Measurements from ENCODE around the gene ATAD3A.
"Not testable (repeated sequence)": the region's sequence is repeated elsewhere in the genome, so short reads cannot be mapped to it uniquely, and the experiment has no call there.

ATAD3A gene

DNA sequence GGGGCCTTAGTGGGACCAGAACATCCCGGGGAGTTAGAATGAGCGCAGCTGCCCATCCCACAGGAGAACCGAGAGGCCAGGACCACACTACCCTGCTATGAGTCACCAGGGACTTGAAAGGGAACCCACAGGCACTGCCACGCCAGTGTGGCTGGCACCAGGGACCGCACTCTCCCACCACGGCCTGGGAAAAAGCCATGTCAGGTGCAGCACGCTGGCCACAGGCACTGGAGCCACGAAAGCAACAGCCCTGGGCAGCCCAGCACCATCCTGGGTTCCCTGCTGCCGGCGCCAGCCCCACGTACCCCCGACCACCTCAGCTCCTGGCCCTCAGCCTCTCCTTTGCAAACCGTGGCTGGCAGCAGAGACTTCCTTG lies 42.6 kb downstream of the ATAD3A start:
- Histone ChIP-seq H3K4me3 (ENCODE audit: low read depth in 1 of 2, low read length in 2 of 2) (no peak overlapping the region), H3K27ac (ENCODE audit: low read depth, low read length) (no peak overlapping the region), H3K27me3 (ENCODE audit: control insufficient read depth in 1 of 2, insufficient read depth in 2 of 2, low read length in 2 of 2) (no peaks in the 10 kb centered on the region), H3K9me3 (ENCODE audit: low read length) (no peaks in the 10 kb centered on the region), H3K9ac (ENCODE audit: low read length) (no peak overlapping the region), H3K4me1 (ENCODE audit: insufficient read depth, low read length) (no peaks in the 10 kb centered on the region), H3K36me3 (ENCODE audit: insufficient read depth, low read length) (no peaks in the 10 kb centered on the region)

DNA sequence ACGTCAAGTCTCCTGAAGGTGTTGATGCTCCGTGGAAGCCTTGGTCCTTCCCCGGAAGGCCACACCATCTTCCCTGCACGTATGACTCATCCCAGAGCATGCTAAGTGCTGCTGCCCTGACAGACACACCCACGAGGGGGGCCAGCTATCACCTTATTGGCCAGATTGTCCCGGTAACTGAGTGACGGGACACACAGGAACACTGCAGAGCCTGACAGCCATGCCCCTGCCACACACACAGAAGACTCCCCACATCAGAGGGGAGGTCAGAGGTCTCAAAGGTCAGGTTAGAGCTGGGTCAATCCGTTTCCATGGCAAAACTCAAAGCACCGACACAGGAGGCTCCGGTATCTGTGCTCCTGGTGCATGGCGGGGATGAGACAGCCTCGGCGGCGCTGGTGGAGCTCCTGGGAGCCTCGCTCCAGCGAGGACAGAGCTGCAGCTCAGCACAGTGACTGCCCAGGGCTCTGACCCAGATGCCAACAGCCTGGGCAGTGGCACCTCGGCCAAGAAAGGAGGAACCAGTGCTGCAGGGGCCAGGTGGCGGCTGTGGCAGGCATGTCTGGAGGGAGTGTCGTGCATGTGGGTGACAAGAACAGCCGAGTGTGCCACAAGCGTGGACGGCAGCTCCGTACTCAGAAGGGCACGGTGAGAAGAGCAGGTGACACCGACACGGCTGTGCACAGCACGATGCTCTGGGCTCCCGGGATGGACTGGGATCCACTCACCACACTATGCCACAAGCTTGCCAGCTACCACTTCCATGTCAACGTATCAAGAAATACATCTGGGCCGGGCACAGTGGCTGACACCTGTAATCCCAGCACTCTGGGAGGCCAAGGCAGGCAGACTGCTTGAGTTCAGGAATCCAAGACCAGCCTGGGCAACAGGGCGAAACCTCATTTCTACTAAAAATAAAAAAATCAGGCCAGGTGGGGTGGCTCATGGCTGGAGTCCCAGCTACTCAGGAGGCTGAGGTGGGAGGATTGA lies 43.3 kb downstream of the ATAD3A start:
- Histone ChIP-seq H3K36me3 (ENCODE audit: insufficient read depth, low read length) (peaks cover 3% of the 10 kb centered on the region), H3K4me3 (ENCODE audit: low read depth in 1 of 2, low read length in 2 of 2) (no peak overlapping the region), H3K4me1 (ENCODE audit: insufficient read depth, low read length) (no peaks in the 10 kb centered on the region), H3K27me3 (ENCODE audit: control insufficient read depth in 1 of 2, insufficient read depth in 2 of 2, low read length in 2 of 2) (no peaks in the 10 kb centered on the region), H3K9me3 (ENCODE audit: low read length) (no peaks in the 10 kb centered on the region), H3K27ac (ENCODE audit: low read depth, low read length) (no peak overlapping the region), H3K9ac (ENCODE audit: low read length) (no peak overlapping the region)

DNA sequence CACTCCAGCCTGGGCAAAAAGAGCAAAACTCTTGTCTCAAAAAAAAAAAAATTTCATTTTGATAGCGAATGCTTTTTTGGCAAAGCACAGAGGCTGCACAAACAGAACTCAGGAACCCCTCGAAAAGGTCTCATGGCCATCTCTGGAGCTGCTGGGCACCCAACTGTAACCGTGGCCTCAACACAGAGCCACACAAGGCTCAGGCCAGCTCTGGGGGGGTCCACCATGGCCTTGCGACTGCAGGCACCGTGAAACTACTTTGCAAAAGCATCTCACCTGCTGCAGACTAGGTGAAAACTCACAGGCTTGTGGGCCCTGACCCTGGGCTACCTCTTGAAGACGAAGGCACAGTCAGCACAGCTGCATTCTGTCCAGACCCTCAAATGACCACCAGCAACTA lies 44.5 kb downstream of the ATAD3A start:
- no peak overlapping the region for H3K4me3 ChIP-seq (ENCODE audit: low read depth in 1 of 2, low read length in 2 of 2)
- H3K4me1 ChIP-seq (ENCODE audit: insufficient read depth, low read length) = no peaks in the 10 kb centered on the region
- no peaks in the 10 kb centered on the region for H3K27me3 ChIP-seq (ENCODE audit: control insufficient read depth in 1 of 2, insufficient read depth in 2 of 2, low read length in 2 of 2)
- no peaks in the 10 kb centered on the region for H3K9me3 ChIP-seq (ENCODE audit: low read length)
- no peak overlapping the region for H3K9ac ChIP-seq (ENCODE audit: low read length)
- H3K36me3 ChIP-seq (ENCODE audit: insufficient read depth, low read length) = peaks cover 7% of the 10 kb centered on the region
- H3K27ac ChIP-seq (ENCODE audit: low read depth, low read length) = no peak overlapping the region

DNA sequence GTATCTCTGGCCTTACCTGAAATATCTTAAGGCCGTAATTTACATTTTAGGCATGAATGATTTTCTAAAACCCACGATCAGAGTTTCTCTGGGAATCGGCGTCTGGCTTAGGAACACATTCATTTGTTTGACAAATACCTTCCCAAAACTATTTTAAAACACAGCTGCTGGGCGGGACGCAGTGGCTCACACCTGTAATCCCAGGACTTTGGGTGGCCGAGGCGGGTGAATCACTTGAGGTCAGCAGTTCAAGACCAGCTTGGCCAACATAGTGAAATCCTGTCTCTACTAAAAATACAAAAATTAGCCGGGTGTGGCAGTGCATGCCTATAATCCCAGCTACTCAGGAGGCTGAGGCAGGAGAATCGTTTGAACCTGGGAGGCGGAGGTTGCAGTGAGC lies 45.0 kb downstream of the ATAD3A start:
- H3K36me3 ChIP-seq (ENCODE audit: insufficient read depth, low read length); H3K4me3 ChIP-seq (ENCODE audit: low read depth in 1 of 2, low read length in 2 of 2); H3K27me3 ChIP-seq (ENCODE audit: control insufficient read depth in 1 of 2, insufficient read depth in 2 of 2, low read length in 2 of 2); H3K4me1 ChIP-seq (ENCODE audit: insufficient read depth, low read length); H3K9me3 ChIP-seq (ENCODE audit: low read length); H3K27ac ChIP-seq (ENCODE audit: low read depth, low read length); H3K9ac ChIP-seq (ENCODE audit: low read length): not testable (repeated sequence)

DNA sequence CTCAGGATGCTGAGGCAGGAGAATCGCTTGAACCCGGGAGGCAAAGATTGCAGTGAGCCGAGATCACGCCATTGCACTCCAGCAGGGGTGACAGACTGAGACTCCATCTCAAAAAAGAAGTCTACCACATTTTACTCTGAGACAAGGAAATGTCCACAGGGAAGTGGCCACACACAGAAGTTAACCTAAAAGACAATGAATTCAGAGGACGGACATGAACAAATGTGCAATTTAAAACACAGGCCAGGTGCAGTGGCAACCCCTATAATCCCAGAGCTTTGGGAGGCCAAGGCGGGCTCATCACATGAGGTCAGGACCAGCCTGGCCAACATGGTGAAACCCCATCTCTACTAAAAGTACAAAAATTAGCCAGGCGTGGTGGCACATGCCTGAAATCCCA lies 45.7 kb downstream of the ATAD3A start:
- not testable (repeated sequence) for H3K9me3 ChIP-seq (ENCODE audit: low read length); H3K4me3 ChIP-seq (ENCODE audit: low read depth in 1 of 2, low read length in 2 of 2); H3K27me3 ChIP-seq (ENCODE audit: control insufficient read depth in 1 of 2, insufficient read depth in 2 of 2, low read length in 2 of 2); H3K27ac ChIP-seq (ENCODE audit: low read depth, low read length); H3K9ac ChIP-seq (ENCODE audit: low read length); H3K4me1 ChIP-seq (ENCODE audit: insufficient read depth, low read length)
- H3K36me3 ChIP-seq (ENCODE audit: insufficient read depth, low read length) = peaks cover 17% of the 10 kb centered on the region

DNA sequence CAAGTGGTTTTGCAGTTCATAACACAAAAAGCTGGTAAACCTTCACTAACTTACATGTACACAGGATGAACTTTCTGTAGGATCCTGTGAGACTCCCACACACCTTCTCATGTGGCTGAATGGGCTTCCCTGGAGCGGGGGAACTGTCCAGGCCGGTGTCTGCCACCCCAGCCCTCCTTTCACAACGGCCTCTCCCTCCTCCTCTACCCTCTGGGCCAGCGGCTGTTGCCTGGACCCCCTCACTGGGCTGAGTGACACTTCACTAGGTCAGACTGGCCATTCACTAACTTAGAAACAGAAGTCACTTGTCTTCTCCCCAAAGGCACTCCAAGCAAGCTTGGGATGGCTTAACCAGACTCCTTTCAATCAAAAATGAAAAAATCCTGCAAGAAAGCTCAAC lies 46.6 kb downstream of the ATAD3A start:
- Histone ChIP-seq H3K9me3 (ENCODE audit: low read length) (no peaks in the 10 kb centered on the region), H3K27me3 (ENCODE audit: control insufficient read depth in 1 of 2, insufficient read depth in 2 of 2, low read length in 2 of 2) (no peaks in the 10 kb centered on the region), H3K9ac (ENCODE audit: low read length) (no peak overlapping the region), H3K4me1 (ENCODE audit: insufficient read depth, low read length) (no peaks in the 10 kb centered on the region), H3K36me3 (ENCODE audit: insufficient read depth, low read length) (peaks cover 24% of the 10 kb centered on the region), H3K4me3 (ENCODE audit: low read depth in 1 of 2, low read length in 2 of 2) (no peak overlapping the region), H3K27ac (ENCODE audit: low read depth, low read length) (no peak overlapping the region)

- no peak overlapping the region for H3K4me3 ChIP-seq (ENCODE audit: low read depth in 1 of 2, low read length in 2 of 2)
- no peak overlapping the region for H3K9ac ChIP-seq (ENCODE audit: low read length)
- no peak overlapping the region for H3K27ac ChIP-seq (ENCODE audit: low read depth, low read length)
- no peaks in the 10 kb centered on the region for H3K27me3 ChIP-seq (ENCODE audit: control insufficient read depth in 1 of 2, insufficient read depth in 2 of 2, low read length in 2 of 2)
- no peaks in the 10 kb centered on the region for H3K4me1 ChIP-seq (ENCODE audit: insufficient read depth, low read length)
- peaks cover 29% of the 10 kb centered on the region for H3K36me3 ChIP-seq (ENCODE audit: insufficient read depth, low read length)
- no peaks in the 10 kb centered on the region for H3K9me3 ChIP-seq (ENCODE audit: low read length)
These were observed 47.1 kb downstream of the ATAD3A start for GRCh38 chr1:1559066-1559465.

DNA sequence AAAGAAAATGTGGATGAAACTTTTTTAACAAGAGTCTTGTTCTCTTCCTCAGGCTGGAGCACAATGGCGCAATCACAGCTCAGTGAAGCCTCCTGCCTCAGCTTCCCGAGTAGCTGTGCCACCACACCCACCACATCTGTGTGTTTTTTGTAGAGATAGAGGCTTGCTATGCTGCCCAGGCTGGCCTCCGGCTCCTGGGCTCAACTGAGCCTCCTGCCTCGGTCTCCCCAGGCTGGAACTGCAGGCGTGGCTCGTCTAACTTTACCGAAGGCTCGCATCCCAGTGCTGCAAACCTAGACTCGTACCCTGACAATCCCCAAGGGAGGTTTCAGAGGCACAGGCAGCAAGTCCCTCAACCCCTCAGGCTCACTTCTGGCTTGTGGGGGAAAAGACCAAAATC lies 48.2 kb downstream of the ATAD3A start:
- no peak overlapping the region for H3K4me3 ChIP-seq (ENCODE audit: low read depth in 1 of 2, low read length in 2 of 2)
- no peaks in the 10 kb centered on the region for H3K27me3 ChIP-seq (ENCODE audit: control insufficient read depth in 1 of 2, insufficient read depth in 2 of 2, low read length in 2 of 2)
- H3K27ac ChIP-seq (ENCODE audit: low read depth, low read length) = no peak overlapping the region
- no peaks in the 10 kb centered on the region for H3K9me3 ChIP-seq (ENCODE audit: low read length)
- peaks cover 36% of the 10 kb centered on the region for H3K36me3 ChIP-seq (ENCODE audit: insufficient read depth, low read length)
- no peak overlapping the region for H3K9ac ChIP-seq (ENCODE audit: low read length)
- H3K4me1 ChIP-seq (ENCODE audit: insufficient read depth, low read length) = no peaks in the 10 kb centered on the region

DNA sequence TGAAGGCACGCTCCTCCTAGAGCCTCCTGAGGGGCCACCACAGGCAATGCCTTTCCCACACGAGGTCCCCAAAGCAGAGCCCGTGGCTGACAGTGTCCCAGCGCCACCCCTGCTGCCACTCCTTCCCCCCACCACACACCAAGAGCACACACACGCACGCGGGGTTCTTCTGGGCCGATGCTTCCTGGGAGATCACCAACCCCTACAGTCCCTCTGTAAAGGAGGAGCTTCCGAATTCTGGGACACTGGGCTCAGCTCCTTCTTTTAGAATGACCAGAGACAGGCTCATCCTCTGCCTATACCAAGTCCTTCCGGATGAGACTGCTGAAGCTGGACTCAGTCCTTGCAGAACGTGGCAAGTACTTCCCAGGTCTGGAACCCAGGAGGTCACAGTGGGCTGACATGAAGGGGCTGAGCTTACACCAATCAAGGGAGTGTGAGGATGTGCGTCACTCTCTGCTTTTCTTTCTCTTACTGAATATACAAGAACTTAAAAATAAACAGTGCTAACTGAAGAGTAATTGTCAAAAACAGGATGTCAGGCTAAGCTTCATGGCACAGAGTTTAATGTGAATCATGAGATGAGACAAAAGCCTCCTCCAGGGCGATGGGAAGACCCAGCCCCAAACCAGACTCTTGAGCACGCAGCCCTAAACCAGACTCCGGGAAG lies 50.0 kb downstream of the ATAD3A start:
- H3K9me3 ChIP-seq (ENCODE audit: low read length) = no peaks in the 10 kb centered on the region
- H3K4me1 ChIP-seq (ENCODE audit: insufficient read depth, low read length) = no peaks in the 10 kb centered on the region
- H3K36me3 ChIP-seq (ENCODE audit: insufficient read depth, low read length) = peaks cover 42% of the 10 kb centered on the region
- no peak overlapping the region for H3K4me3 ChIP-seq (ENCODE audit: low read depth in 1 of 2, low read length in 2 of 2)
- H3K27me3 ChIP-seq (ENCODE audit: control insufficient read depth in 1 of 2, insufficient read depth in 2 of 2, low read length in 2 of 2) = no peaks in the 10 kb centered on the region
- no peak overlapping the region for H3K9ac ChIP-seq (ENCODE audit: low read length)
- no peak overlapping the region for H3K27ac ChIP-seq (ENCODE audit: low read depth, low read length)

GRCh38 chr1:1562556-1563195 lies 50.7 kb downstream of the ATAD3A start:
- H3K9me3 ChIP-seq (ENCODE audit: low read length) = no peaks in the 10 kb centered on the region
- H3K4me1 ChIP-seq (ENCODE audit: insufficient read depth, low read length) = no peaks in the 10 kb centered on the region
- no peak overlapping the region for H3K27ac ChIP-seq (ENCODE audit: low read depth, low read length)
- H3K9ac ChIP-seq (ENCODE audit: low read length) = no peak overlapping the region
- H3K4me3 ChIP-seq (ENCODE audit: low read depth in 1 of 2, low read length in 2 of 2) = no peak overlapping the region
- no peaks in the 10 kb centered on the region for H3K27me3 ChIP-seq (ENCODE audit: control insufficient read depth in 1 of 2, insufficient read depth in 2 of 2, low read length in 2 of 2)
- H3K36me3 ChIP-seq (ENCODE audit: insufficient read depth, low read length) = peaks cover 42% of the 10 kb centered on the region

- no peak overlapping the region for H3K27ac ChIP-seq (ENCODE audit: low read depth, low read length)
- no peaks in the 10 kb centered on the region for H3K9me3 ChIP-seq (ENCODE audit: low read length)
- H3K4me3 ChIP-seq (ENCODE audit: low read depth in 1 of 2, low read length in 2 of 2) = no peak overlapping the region
- peaks cover 42% of the 10 kb centered on the region for H3K36me3 ChIP-seq (ENCODE audit: insufficient read depth, low read length)
- H3K27me3 ChIP-seq (ENCODE audit: control insufficient read depth in 1 of 2, insufficient read depth in 2 of 2, low read length in 2 of 2) = no peaks in the 10 kb centered on the region
- H3K4me1 ChIP-seq (ENCODE audit: insufficient read depth, low read length) = peaks cover 4% of the 10 kb centered on the region
- no peak overlapping the region for H3K9ac ChIP-seq (ENCODE audit: low read length)
These were observed 51.7 kb downstream of the ATAD3A start for GRCh38 chr1:1563688-1564087.

All from muscle layer of colon (tissue), 2 donors.